H9 (cell line): ENCODE data around the gene LRRC28. TPM values are rescaled to one million over a fixed set of nuclear protein-coding genes. Genes with fewer than 3 reads are reported as not detected.

Experiments used
- DNase-seq: peaks from one replicate; pipeline ENCODE4 v3.0.0-alpha.2; 2017
- H2AFZ ChIP-seq: one replicate; pipeline ENCODE4 v1.6.1; 2013; ENCODE audit warnings: mild to moderate bottlenecking, low read length, control low read depth, moderate library complexity
- H2AK5ac ChIP-seq: 2 replicates; pipeline ENCODE4 v1.6.1; 2013; ENCODE audit warnings: low read length, control low read depth, mixed read lengths; ENCODE audit not compliant: insufficient read length
- H2BK120ac ChIP-seq: one replicate; pipeline ENCODE4 v1.6.1; 2013; ENCODE audit warnings: low read depth, mild to moderate bottlenecking, low read length, control low read depth, inconsistent platforms; ENCODE audit not compliant: poor library complexity, severe bottlenecking
- H2BK12ac ChIP-seq: 2 replicates; pipeline ENCODE4 v1.6.1; 2013; ENCODE audit warnings: low read length, control low read depth, mixed read lengths, low read depth; ENCODE audit not compliant: insufficient read length
- H2BK15ac ChIP-seq: 2 replicates; pipeline ENCODE4 v1.6.1; 2013; ENCODE audit warnings: low read depth, low read length, control low read depth
- H2BK20ac ChIP-seq: one replicate; pipeline ENCODE4 v1.6.1; 2013; ENCODE audit warnings: low read depth, mild to moderate bottlenecking, low read length, control low read depth, inconsistent platforms; ENCODE audit not compliant: poor library complexity, severe bottlenecking
- H2BK5ac ChIP-seq: 2 replicates; pipeline ENCODE4 v1.6.1; 2013; ENCODE audit warnings: low read length, control low read depth, mixed read lengths; ENCODE audit not compliant: insufficient read length
- H3K14ac ChIP-seq: 2 replicates; pipeline ENCODE4 v1.6.1; 2013; ENCODE audit warnings: low read length, control low read depth; ENCODE audit not compliant: insufficient read depth
- H3K18ac ChIP-seq: 2 replicates; pipeline ENCODE4 v1.6.1; 2013; ENCODE audit warnings: low read depth, mild to moderate bottlenecking, mixed read lengths, low read length, control low read depth; ENCODE audit not compliant: insufficient read length
- H3K23ac ChIP-seq: 2 replicates; pipeline ENCODE4 v1.6.1; 2013; ENCODE audit warnings: low read length, control low read depth, mixed read lengths, low read depth; ENCODE audit not compliant: insufficient read length
- H3K23me2 ChIP-seq: 2 replicates; pipeline ENCODE4 v1.6.1; 2013; ENCODE audit warnings: low read depth, mild to moderate bottlenecking, mixed read lengths, low read length, control low read depth; ENCODE audit not compliant: insufficient read length, poor library complexity, severe bottlenecking
- H3K27ac ChIP-seq: 2 replicates; pipeline ENCODE4 v1.5.1; 2013; ENCODE audit warnings: low read length, control low read depth, mixed read lengths, low read depth; ENCODE audit not compliant: insufficient read length
- H3K27me3 ChIP-seq: 2 replicates; pipeline ENCODE4 v1.6.1; 2013; ENCODE audit warnings: low read length, control low read depth, inconsistent platforms; ENCODE audit not compliant: insufficient read depth
- H3K4ac ChIP-seq: 2 replicates; pipeline ENCODE4 v1.6.1; 2013; ENCODE audit warnings: low read depth, mild to moderate bottlenecking, control low read depth, inconsistent platforms, low read length, moderate library complexity
- H3K4me1 ChIP-seq: 2 replicates; pipeline ENCODE4 v1.6.1; 2013; ENCODE audit warnings: low read length, control low read depth, inconsistent platforms; ENCODE audit not compliant: insufficient read depth
- H3K4me2 ChIP-seq: 2 replicates; pipeline ENCODE4 v1.6.1; 2013; ENCODE audit warnings: low read length, control low read depth, mixed read lengths; ENCODE audit not compliant: insufficient read length, insufficient read depth
- H3K56ac ChIP-seq: 2 replicates; pipeline ENCODE4 v1.6.1; 2013; ENCODE audit warnings: low read depth, mild to moderate bottlenecking, mixed read lengths, low read length, control low read depth; ENCODE audit not compliant: insufficient read length
- H3K79me1 ChIP-seq: 2 replicates; pipeline ENCODE4 v1.6.1; 2013; ENCODE audit warnings: low read depth, mild to moderate bottlenecking, moderate library complexity, low read length, control low read depth, inconsistent platforms; ENCODE audit not compliant: insufficient read depth, poor library complexity, severe bottlenecking
- H3K79me2 ChIP-seq: 2 replicates; pipeline ENCODE4 v1.6.1; 2013; ENCODE audit warnings: low read length, control low read depth, inconsistent platforms; ENCODE audit not compliant: insufficient read depth
- H3K9ac ChIP-seq: 2 replicates; pipeline ENCODE4 v1.6.1; 2013; ENCODE audit warnings: low read length, control low read depth, mixed read lengths; ENCODE audit not compliant: insufficient read length; ENCODE audit errors: extremely low read depth
- H3K9me3 ChIP-seq: one replicate; pipeline ENCODE4 v1.6.1; 2013; ENCODE audit warnings: low read depth, low read length, inconsistent platforms; ENCODE audit not compliant: control insufficient read depth
- H3T11ph ChIP-seq: one replicate; pipeline ENCODE4 v1.6.1; 2013; ENCODE audit warnings: mild to moderate bottlenecking, low read length, control low read depth, inconsistent platforms
- H4K20me1 ChIP-seq: one replicate; pipeline ENCODE4 v1.6.1; 2013; ENCODE audit not compliant: control insufficient read depth, insufficient read length, insufficient read depth
- H4K5ac ChIP-seq: 2 replicates; pipeline ENCODE4 v1.6.1; 2013; ENCODE audit warnings: low read depth, mild to moderate bottlenecking, mixed read lengths, low read length, control low read depth; ENCODE audit not compliant: insufficient read length
- H4K8ac ChIP-seq: replicated peaks from 2 replicates; pipeline ENCODE4 v1.6.1; 2013; ENCODE audit warnings: low read length, control low read depth, mixed read lengths, low read depth; ENCODE audit not compliant: insufficient read length
- H4K91ac ChIP-seq: 2 replicates; pipeline ENCODE4 v1.6.1; 2013; ENCODE audit warnings: low read depth, mild to moderate bottlenecking, moderate library complexity, mixed read lengths, low read length, control low read depth; ENCODE audit not compliant: insufficient read length
- H3K27ac Mint-ChIP-seq, 3 experiments: 2 replicates in 2 of 3; 3 replicates in 1 of 3; pipeline ENCODE4 v1.8.0; 2020 to 2021; ENCODE audit warnings: mixed read lengths in 3 of 3, mild to moderate bottlenecking in 1 of 3, moderate library complexity in 1 of 3
- H3K27me3 Mint-ChIP-seq: 2 replicates; pipeline ENCODE4 v1.8.0; 2021; ENCODE audit warnings: low read depth, mild to moderate bottlenecking, moderate library complexity, mixed read lengths
- H3K36me3 Mint-ChIP-seq, 3 experiments: 2 replicates in 2 of 3; 3 replicates in 1 of 3; pipeline ENCODE4 v1.8.0; 2020 to 2021; ENCODE audit warnings: low read depth in 3 of 3, mixed read lengths in 3 of 3; ENCODE audit not compliant: insufficient read depth in 1 of 3
- H3K4me1 Mint-ChIP-seq, 2 experiments: 2 replicates each; pipeline ENCODE4 v1.8.0; 2020; ENCODE audit warnings: mixed read lengths in 2 of 2
- H3K4me3 Mint-ChIP-seq, 2 experiments: 2 replicates in 1 of 2; 3 replicates in 1 of 2; pipeline ENCODE4 v1.8.0; 2020 to 2021; ENCODE audit warnings: mild to moderate bottlenecking in 2 of 2, mixed read lengths in 2 of 2, moderate library complexity in 1 of 2
- H3K9me3 Mint-ChIP-seq, 2 experiments: 2 replicates in 1 of 2; 3 replicates in 1 of 2; pipeline ENCODE4 v1.8.0; 2020; ENCODE audit warnings: mild to moderate bottlenecking in 2 of 2, mixed read lengths in 2 of 2, moderate library complexity in 1 of 2
- CTCF ChIP-seq: fragments of 200-600 bp; sonication (generic); conservative IDR thresholded peaks from 3 replicates; pipeline ENCODE4 v1.8.0; 2021; ENCODE audit warnings: antibody characterized with exemption, mild to moderate bottlenecking
- WGBS: extraction: QIAGEN DNeasy Blood & Tissue Kit; methylation state at CpG from one replicate; pipeline ENCODE4 v1.1.7; 2013; ENCODE audit warnings: missing lambda C conversion rate, low lambda C conversion rate, mixed read lengths; ENCODE audit not compliant: insufficient read length; ENCODE audit errors: extremely low coverage; 5-methylcytosine and 5-hydroxymethylcytosine counted together
- total RNA-seq: library from RNA; stranded (reverse); gene quantifications from 2 replicates; pipeline ENCODE4 v1.2.1, GENCODE V29; 2021

The LRRC28 gene
- total RNA-seq, 1 experiment from 2014 or later: 17.6 TPM

- no peak overlapping the region for H3K23ac ChIP-seq
- H3K9ac ChIP-seq: no peak overlapping the region
Observed at GRCh38 chr15:99369196-99369595, 117.9 kb downstream of the LRRC28 start.

More at GRCh38 chr15:99369196-99369595, 117.9 kb downstream of the LRRC28 start:
- H3T11ph ChIP-seq: no peak overlapping the region
- H4K8ac ChIP-seq: no peak overlapping the region
- H3K14ac ChIP-seq: no peak overlapping the region
- no peaks in the 10 kb centered on the region for H3K4me1 ChIP-seq
- H3K4ac ChIP-seq: no peak overlapping the region
- no peaks in the 10 kb centered on the region for H3K23me2 ChIP-seq
- DNase-seq: no peak
- H3K18ac ChIP-seq: no peak overlapping the region
- no peak overlapping the region for H3K27ac ChIP-seq
- H3K4me2 ChIP-seq: no peak overlapping the region
- WGBS: no CpG with 5 or more reads among the region's 5 CpGs
- no peaks in the 10 kb centered on the region for H3K27me3 ChIP-seq
- H2BK15ac ChIP-seq: no peak overlapping the region
- peaks cover 13 to 21% of the 10 kb centered on the region in 2 experiments; a peak in 4 of 5 replicates for H3K9me3 Mint-ChIP-seq
- no peak overlapping the region for H3K4me3 Mint-ChIP-seq
- peaks cover 6 to 12% of the 10 kb centered on the region in 2 experiments for H3K4me1 Mint-ChIP-seq
- no peak overlapping the region for H2AFZ ChIP-seq
- no peak overlapping the region for H2AK5ac ChIP-seq
- no peak for TF ChIP-seq CTCF
- H3K79me2 ChIP-seq: no peaks in the 10 kb centered on the region
- no peak overlapping the region for H2BK120ac ChIP-seq
- no peaks in the 10 kb centered on the region for H4K20me1 ChIP-seq
- H3K27me3 Mint-ChIP-seq: no peaks in the 10 kb centered on the region
- no peaks in the 10 kb centered on the region for H3K79me1 ChIP-seq
- no peak overlapping the region for H2BK12ac ChIP-seq
- no peak overlapping the region for H4K5ac ChIP-seq
- no peak overlapping the region; a peak in 1 of 7 replicates for H3K27ac Mint-ChIP-seq
- no peak overlapping the region for H4K91ac ChIP-seq
- peaks cover 4% of the 10 kb centered on the region for H3K9me3 ChIP-seq
- H3K36me3 Mint-ChIP-seq: peaks cover 22 to 27% (median 24%) of the 10 kb centered on the region in 3 experiments
- no peak overlapping the region for H2BK20ac ChIP-seq
- no peak overlapping the region for H2BK5ac ChIP-seq
- H3K56ac ChIP-seq: no peak overlapping the region
